HUDEP-2 (cell line): ENCODE measurements around the gene TBC1D2B.

Experiments used
- DNase-seq, 76 experiments: peaks; one replicate each; lab custom pipeline; 2025; ENCODE audit not compliant: unreplicated experiment in 76 of 76; lab: John Stamatoyannopoulos, UW

TBC1D2B gene

GRCh38 chr15:78077053-78077870 lies at the start of gene TBC1D2B:
TBC1D2B (minus strand) TSS chr15:78077711; CDS start chr15:78077652, 59 bp downstream.
- peak in 20 of 76 experiments; percentile 4 to 45 (median 19) for DNase-seq

DNA sequence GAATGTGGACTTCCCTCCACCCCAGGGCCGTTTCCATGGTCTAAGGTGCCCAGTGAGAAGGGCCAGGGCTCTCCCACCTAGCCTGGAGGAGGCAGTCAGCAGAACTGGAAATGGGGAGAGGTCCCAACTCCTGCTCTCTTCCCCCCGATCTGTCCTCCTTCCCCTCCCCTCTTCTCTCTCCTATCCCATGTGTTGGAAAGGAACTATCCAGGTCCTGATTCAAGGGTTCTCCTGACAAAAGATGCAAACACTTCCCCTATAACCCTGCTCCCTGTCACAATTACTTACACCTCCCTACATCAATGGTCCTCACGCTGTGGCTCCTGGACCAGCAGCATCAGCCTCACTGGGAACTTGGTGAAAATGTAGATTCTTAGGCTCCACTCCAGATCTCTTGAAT lies 47.8 kb upstream of the TBC1D2B start:
- no peak for DNase-seq

DNA sequence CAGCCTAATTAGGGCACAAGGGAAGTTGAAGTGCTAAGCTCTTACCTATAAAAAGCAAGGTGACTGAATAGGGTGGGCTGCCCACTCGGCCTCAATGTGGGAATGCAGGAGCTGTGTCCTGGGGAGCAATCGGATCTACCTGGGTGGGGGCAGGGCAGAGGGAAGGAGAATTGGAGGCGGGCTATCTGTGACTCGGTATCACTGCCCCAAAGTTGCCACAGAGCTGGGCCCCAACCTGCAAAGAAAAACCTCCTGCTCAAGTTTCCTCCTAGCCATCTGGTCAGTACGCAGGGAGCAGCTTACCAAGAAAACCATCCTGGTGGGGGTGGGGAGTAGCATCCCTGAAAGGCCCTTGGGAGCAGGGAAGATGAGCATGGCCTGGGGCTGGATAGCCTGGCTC lies 43.0 kb upstream of the TBC1D2B start:
- DNase-seq = no peak

GRCh38 chr15:78112551-78112950 lies 35.0 kb upstream of the TBC1D2B start:
- no peak for DNase-seq

DNA sequence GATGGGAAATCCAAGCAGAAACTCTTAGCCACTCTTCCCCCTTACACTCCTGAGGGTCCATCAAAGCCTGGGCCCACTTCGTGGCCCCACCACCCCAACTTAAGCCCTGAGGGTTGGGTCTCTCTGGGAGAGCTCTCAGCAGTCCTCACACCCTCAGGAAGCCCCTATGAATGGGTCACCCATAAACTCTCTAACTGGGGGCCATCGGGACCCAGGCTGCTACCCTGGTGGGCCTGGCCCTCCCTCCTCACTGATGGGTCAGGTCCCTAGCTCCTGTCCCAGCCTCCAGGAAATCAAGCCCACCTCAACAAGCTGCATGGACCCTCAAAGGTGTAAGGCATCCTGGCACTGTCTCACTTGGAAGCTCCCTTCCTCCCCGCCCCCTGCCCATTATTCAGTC lies 34.3 kb upstream of the TBC1D2B start:
- DNase-seq = no peak

GRCh38 chr15:78110916-78111475 lies 33.5 kb upstream of the TBC1D2B start:
- DNase-seq = no peak

GRCh38 chr15:78110096-78110495 lies 32.6 kb upstream of the TBC1D2B start:
- DNase-seq = no peak

DNA sequence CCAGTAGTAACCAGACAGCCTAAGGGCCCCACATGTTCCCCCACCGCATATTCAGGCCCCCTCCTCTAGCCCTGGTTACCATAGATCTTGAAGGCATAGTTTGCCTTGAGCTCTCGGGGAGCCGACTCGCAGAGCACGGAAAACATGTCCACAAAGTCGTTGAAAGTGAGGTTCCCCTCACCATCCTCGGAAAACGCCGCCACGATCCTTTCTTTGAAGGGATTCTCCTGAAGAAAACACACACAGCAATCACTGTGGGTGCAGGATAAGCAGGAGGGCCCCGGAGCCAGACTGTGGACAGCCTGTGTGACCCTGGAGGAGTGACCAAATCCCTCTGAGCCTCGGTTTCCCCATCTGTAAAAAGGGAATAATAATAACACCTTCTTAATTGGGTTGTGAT lies 31.6 kb upstream of the TBC1D2B start:
- no peak for DNase-seq

DNA sequence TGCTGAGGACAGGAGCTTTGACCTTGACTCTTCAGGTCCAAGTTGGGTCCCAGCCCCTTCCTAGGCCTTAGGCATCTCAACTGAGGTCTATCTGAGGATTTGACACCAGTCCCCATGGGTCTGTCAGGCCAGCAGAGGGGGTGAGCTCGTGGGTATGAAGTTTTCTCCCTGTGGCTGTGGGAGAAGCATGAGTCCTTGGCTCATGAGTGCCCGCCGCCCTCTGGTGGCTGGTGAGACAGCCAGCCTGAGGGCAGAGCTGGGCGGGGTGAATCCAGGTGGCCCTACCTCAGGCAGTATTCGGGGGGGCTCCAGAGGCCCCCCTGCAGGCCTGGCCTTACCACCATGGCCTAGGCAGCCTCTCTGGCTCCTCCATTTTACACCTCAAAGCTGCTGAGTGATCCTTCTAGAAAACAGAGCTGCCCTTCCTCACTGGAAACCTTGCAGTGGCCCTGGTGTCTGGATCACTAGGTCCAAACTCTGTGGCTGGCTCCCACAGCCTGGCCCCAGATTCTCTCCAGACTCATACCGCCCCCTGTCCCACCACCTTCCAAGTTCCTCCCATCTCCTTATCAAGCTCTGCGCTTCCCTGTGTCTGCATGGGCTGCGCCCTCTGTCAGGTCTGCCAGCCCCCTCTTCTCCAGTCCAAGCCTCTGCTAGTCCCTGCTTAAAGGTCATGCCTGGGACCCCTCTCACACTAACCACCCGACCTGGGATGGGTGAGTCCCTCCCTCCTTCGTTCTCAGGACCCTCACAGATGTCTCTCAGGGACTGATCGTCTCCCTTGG lies 31.0 kb upstream of the TBC1D2B start:
- DNase-seq = peak in 70 of 76 experiments; percentile 8 to 82 (median 62)

DNA sequence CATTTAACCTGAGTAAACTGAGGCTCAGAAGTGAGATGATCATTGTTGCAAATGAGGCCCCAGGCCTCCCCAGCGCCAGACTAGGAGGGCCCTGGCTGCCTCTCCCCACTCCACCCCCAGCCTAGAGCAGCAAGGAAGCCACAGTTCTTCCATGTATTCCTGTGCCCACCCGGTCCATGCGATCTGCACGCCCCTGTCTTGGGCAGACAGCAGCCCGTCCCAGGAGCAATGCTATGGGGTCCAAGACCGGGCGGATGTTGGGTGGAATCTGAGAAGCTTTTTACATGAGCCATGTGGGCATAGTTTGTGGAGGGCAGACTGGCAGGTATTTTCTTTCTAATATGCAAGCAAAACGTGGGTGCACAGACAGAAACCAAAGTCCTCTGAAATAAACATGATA lies 30.0 kb upstream of the TBC1D2B start:
- no peak for DNase-seq

DNA sequence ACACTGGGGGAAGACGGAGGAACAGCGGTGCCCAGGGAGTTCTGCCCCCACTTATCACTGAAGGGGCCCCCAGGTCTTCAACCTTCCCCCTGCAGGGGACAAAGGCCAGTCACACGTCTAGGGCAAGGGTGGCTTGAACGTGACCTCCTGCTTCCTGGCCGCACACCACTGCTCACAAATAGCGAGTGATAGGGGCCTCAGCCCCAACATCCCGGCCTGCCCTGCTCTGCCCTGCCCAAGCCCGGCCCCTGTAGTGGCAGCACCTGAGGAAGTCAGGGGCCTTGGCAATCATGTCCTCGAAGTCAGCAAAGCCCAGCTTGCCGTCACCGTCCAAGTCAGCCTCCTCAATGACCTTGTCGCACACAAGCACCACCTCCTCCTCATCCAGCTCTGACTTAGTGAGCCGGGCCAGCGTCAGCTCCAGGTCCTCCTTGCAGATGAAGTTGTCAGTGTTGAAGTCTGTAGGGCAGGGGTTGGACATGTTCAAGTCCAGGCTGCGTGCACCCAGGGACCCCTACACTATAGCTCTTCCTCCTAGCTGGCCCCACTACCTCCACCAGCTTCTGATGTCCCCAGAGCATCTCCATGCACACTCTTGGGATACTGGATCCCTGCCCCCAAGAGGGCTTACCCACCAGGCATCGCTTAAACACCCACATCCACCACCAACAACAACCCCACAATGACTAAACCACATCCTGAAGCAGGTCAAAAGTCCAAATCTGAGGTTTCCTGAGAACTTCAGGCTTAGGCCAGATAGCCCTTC lies 28.1 kb upstream of the TBC1D2B start:
- DNase-seq = no peak

- peak in 1 of 76 experiments; percentile 5 for DNase-seq
Measured at GRCh38 chr15:78104566-78105475, 27.3 kb upstream of the TBC1D2B start.

DNA sequence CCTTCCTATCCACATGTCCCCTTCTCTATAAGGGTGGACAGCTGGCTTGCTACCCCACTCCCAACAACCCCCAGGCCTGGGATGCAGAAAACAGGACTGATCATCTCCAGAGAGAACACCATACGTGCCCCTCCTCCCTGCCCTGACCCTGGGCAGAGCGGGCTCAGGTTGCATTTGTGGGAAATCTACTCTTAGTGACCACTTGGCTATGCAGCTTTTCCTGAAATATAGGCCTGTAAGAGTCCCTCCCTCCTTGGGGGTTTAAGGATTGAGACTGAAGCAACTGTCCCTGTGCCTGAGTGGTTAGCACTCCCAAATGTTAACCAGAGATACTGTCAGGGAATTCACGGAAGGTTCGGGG lies 26.6 kb upstream of the TBC1D2B start:
- DNase-seq = no peak

DNA sequence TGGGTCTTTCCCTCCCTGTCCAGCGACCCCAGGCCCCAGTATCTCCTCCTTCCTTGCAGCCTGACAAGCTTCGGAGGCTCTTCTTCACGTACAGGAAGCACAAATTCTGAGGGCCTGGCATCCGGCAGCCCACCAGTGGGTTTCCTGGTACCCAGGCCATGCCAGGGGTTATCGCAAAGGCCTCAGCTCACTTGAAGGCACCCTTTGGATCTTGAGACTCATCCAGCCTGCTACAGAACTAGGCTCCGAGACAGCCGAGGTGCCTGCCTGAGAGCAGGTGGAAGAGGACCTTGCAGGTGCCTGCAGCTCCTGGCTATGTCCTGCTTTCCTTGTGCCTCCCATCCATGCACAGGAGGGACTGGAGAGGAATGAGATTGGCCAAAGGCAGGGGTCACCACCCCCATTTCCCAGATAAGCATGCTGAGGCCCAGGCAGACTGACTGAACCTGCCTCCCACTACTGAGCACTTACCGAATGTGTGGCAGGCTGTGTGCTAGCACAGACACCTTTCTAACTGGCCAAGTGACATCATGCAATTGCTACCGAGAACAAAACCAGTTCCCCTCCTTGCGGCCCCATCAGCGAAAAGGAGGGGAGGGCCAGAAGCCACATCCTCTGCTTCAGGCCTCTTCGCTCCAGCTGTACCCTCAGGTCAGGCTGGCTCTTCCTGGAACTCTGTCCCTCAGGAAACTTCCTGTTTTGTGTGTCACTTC lies 26.1 kb upstream of the TBC1D2B start:
- no peak for DNase-seq

DNA sequence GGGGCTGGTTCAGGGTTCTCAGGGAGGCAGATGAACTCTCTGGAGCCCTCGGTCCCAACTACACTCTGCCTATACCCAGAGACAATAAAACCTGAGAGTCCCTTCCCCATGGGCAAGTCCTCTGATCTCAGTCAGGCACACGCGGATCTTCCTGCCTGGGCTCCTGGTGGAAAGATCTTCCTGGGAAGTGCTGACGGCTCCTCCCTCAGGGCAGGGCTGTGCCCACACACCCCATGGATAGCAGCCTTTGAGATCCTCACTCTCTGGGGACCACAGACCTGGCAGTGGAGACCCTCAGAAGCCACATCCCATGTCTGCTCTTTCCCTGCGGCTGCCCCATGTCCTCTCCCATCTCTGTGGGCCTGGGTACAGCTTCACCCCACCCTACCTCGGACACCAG lies 25.2 kb upstream of the TBC1D2B start:
- no peak for DNase-seq

DNA sequence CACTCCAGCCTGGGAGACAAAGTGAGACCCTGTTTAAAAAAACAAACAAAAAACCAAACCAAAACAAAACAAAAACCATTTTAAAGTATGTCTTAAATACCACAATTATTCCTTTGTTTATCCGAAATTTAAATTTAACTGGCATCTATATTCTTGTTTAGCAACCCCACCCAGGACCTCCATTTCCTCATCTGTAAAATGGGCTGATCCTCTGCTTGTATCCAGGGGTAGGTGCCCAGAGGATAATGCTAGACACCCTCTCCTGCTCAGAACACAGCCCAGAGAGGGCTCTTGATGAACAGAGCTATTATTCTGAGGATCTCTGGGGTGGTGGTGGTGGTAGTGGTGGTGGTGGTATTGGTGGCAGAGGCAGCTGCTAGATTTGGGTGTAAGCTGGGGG lies 24.7 kb upstream of the TBC1D2B start:
- DNase-seq = no peak

GRCh38 chr15:78101423-78102105 lies 24.1 kb upstream of the TBC1D2B start:
- no peak for DNase-seq

GRCh38 chr15:78100886-78101285 lies 23.4 kb upstream of the TBC1D2B start:
- DNase-seq = no peak
